ENCODE measurements around the gene GLRX5.
"Not testable (repeated sequence)": the region's sequence is repeated elsewhere in the genome, so short reads cannot be mapped to it uniquely, and the experiment has no call there.

The GLRX5 gene

DNA sequence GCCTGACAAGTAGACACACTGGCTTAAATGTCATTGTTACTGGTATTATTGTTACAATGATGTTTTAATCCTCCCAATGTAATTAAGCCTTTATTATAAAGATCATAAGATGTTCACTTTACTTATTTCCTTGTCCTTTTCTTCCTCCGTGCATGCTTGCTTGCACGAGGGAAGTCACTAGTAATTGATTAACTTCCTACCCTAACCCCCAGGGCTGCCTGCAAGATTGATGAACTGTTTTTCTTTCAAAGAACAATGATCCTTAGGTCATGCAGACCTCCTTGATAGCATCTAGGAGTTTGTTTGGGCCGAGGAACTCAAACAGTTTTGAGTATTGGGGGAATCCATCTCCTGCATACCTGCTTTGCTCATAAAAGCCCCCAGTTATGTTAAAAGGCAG lies 43.0 kb downstream of the GLRX5 start:
- H3K27ac ChIP-seq, result no peak overlapping the region
- no peak for TF ChIP-seq ZFX (IDR thresholded peaks at IDR 0.05; ENCODE audit: borderline replicate concordance)
- TF ChIP-seq CTCF (IDR thresholded peaks at IDR 0.05), result no peak

DNA sequence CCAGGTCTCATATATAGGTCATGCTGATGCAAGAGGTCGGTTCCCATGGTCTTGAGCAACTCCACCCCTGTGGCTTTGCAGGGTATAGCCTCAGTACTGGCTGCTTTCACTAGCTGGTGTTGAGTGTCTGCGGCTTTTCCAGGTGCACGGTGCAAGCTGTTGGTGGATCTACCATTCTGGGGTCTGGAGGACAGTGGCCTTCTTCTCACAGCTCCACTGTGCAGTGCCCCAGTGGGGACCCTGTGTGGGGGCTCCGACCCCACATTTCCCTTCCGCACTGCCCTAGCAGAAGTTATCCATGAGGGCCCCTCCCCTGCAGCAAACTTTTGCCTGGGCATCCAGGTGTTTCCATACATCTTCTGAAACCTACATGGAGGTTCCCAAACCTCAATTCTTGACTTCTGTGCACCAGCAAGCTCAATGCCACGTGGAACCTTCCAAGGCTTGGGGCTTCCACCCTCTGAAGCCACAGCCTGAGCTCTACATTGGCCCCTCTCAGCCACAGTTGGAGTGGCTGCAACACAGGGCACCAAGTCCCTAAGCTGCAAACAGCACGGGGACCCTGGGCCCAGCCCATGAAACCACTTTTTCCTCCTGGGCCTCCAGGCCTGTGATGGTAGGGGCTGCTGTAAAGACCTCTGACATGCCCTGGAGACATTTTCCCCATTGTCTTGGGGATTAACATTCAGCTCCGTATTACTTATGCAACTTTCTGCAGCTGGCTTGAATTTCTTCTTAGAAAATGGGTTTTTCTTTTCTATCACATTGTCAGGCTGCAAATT lies 49.2 kb downstream of the GLRX5 start:
- H3K27ac ChIP-seq, result not testable (repeated sequence)

DNA sequence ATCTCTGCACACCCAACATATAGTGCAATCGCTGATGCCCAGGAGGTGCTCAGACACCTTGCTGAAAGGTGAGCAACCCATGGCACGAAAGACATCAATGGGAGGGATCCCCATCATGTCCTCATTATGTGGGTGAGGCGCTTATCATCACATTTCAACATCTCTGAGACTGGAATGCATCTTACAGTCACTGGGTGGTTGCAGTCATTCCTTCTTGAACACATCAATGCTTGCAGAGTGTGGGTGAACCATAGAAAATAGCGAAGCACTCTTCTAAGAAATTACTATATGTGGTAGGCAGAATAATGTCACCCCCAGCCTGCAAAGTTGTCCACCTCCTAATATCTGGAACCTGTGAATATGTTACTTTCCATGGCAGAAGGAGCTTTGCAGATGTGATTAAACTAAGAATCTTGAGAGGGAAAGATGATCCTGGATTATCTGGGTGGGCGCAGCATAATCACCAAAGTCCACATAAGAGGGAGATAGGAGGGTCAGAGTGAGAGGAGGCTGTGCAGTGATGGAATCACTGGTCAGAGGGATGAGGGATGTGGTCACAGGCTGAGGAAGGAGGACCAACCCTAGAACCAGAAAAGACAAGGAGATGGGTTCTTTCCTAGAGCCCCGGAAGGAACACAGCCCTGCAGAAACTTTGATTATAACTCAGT lies 51.2 kb downstream of the GLRX5 start:
- TF ChIP-seq CTCF (IDR thresholded peaks at IDR 0.05) (no peak), ZFX (IDR thresholded peaks at IDR 0.05; ENCODE audit: borderline replicate concordance) (no peak)
- H3K27ac ChIP-seq, result no peak overlapping the region

DNA sequence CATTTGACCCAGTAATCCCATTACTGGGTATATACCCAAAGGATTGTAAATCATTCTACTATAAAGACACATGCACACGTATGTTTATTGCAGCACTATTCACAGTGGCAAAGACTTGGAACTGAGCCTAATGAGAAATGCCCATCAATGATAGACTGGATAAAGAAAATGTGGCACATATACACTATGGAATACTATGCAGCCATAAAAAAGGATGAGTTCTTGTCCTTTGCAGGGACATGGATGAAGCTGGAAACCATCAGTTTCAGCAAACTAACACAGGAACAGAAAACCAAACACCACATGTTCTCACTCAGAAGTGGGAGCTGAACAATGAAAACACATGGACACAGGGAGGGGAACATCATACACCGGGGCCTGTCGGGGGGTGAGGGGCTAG lies 56.3 kb downstream of the GLRX5 start:
- not testable (repeated sequence) for H3K27ac ChIP-seq

Data from 22Rv1 (cell line).